Right hindlimb (tissue), 1 donor: Measurements from ENCODE around the gene CCL28.

Experiments used
- DNase-seq: peaks from one replicate; pipeline ENCODE4 v3.0.0-alpha.2; 2018

The CCL28 gene

GRCh38 chr5:43354774-43355173, 57.4 kb downstream of the CCL28 start:
- no peak for DNase-seq

DNA sequence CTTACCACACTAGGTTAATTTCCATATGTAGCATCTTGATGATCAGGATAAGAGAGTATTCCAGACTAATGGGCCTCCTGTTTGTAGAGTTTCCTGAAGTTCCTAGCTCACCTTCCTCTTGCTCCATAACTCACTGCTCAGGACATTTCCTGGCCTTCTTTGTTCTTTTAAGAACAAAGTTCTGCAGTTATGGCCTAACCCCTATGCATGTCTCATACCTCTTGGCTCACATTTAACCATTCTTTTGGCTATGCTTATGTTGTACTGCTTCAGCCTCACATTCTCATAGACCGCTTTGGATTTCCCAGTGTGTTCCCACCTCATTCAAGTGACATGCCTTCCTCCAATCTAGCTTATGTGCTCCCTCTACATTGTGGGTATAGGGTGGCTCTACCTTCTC, 58.5 kb downstream of the CCL28 start:
- no peak for DNase-seq

DNA sequence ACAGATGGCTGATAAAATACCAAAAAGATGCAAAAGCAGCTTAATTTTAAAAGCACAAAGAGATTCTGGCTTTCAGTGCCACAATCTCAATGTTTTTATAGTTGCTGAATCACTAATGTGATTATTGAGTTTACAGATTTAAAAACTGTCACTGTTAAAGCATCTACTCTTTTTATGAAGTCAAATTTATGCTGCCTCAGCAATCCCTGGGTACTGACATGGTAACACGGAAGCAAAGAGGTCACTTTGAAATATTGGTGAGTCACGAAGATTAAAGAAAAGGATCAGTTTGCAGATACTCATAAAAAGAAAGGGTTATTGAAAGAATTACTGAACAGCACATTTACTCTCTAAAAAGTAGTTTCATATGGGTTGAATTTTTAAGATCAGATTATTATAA, 59.3 kb downstream of the CCL28 start:
- DNase-seq, result no peak

GRCh38 chr5:43352131-43352530, 60.1 kb downstream of the CCL28 start:
- no peak for DNase-seq

DNA sequence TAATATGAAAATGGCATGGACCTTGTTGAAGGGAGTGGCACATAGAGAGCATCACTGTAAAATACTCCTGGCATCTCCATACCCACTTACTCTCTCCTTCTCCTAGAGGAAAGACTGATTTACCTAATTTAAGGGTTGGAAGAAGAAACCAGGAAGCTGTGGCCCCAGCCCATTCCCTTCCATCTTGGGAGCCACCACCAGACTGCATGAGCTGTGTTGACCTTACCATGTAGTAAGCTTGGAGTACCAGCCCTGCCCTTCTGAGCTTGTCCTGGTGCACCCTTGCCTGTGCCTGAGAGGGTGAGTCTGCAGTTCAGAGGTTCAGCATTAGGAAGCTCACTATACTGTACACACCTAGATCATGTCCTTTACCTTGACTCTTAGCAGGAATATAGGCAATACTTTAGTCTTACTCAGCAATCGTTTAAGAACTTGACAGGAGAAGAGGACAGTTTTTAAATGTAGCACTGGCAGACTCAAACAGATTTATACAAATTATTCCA, 63.3 kb downstream of the CCL28 start:
- no peak for DNase-seq

GRCh38 chr5:43348207-43348606, 64.0 kb downstream of the CCL28 start:
- DNase-seq, result no peak

DNA sequence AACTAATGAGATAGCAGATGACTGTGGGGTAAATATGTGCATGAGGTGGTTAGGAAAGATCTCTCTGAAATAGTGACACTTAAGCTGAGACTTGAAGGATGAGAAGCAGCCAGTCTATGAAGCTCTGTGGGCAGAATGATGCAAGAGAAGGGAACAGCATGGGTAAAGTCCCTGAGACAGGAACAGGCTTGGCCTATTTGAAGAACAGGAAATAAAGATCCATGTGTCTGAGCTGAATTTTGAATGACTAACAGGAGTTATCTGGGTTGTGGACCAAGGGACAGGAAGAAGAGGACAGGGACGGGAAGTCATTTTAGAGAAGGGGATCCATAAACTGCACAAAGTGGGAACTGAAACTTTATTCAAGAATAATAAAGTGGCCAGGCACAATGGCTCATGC, 73.3 kb downstream of the CCL28 start:
- no peak for DNase-seq

GRCh38 chr5:43336159-43336558, 76.0 kb downstream of the CCL28 start:
- no peak for DNase-seq

- DNase-seq, result no peak
These were observed 76.5 kb downstream of the CCL28 start for GRCh38 chr5:43335681-43336080.

DNA sequence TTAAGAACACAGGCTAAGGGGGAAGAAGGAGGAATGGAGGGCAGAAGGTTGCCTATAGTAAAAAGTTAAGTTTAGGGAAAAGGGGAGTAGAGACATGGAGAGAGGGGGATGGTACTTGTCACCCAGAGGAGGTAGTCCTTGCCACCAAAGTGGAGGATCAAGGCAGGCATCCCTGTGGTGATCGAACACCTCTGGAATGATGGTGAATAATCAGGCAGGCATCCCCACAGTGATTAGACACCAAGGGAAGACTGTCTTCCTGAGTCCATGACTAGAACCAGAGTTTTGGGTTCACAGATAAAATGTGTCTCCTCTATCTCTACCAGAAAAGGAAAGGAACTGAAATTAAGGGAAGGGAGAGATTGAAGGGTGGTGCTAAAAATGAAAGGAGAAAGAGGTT, 79.8 kb downstream of the CCL28 start:
- no peak for DNase-seq
